H54 (cell line): Measurements from ENCODE around the gene RASD1.
"Not testable (repeated sequence)": the region's sequence is repeated elsewhere in the genome, so short reads cannot be mapped to it uniquely, and the experiment has no call there.

Experiments
- DNase-seq: peaks from one replicate; pipeline ENCODE4 v3.0.0; 2011; ENCODE audit warnings: low spot score, mixed read lengths; ENCODE audit not compliant: insufficient read length
- FAIRE-seq: peaks from 3 replicates; lab custom pipeline; 2011; peaks lifted over from hg19 to GRCh38; lab: Jason Lieb, UNC
- POLR2A ChIP-seq: IDR thresholded peaks from 2 replicates; pipeline ENCODE4 v1.6.1; 2011; ENCODE audit warnings: low read depth, mild to moderate bottlenecking, low read length

The RASD1 gene

DNA sequence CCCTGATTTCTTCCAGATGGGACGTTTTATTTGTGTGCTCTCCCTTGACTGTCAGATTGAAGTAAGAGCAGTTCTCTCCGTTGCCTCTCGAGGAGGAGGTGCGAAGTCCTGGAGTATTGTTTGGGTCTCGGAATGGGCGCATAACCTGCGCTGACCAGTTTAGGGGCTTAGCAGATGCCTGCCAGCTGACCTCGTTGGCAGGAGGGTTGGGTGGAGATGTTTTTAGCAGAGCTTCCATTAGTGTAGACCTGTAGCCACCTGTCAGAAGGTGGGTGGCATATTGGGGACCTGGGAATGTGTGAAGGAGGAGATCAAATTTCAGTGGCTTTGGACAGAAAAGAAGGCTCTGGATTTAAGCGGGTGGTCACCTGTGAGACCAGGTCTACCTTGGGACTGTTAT, 3.6 kb downstream of the RASD1 start:
- FAIRE-seq (no peak), DNase-seq (no peak)
- TF ChIP-seq POLR2A: no peak

GRCh38 chr17:17492085-17492484, 4.1 kb downstream of the RASD1 start:
- FAIRE-seq (no peak), DNase-seq (no peak)
- TF ChIP-seq POLR2A: no peak

GRCh38 chr17:17491546-17491988, 4.6 kb downstream of the RASD1 start:
- DNase-seq: no peak
- no peak for TF ChIP-seq POLR2A
- no peak for FAIRE-seq

DNA sequence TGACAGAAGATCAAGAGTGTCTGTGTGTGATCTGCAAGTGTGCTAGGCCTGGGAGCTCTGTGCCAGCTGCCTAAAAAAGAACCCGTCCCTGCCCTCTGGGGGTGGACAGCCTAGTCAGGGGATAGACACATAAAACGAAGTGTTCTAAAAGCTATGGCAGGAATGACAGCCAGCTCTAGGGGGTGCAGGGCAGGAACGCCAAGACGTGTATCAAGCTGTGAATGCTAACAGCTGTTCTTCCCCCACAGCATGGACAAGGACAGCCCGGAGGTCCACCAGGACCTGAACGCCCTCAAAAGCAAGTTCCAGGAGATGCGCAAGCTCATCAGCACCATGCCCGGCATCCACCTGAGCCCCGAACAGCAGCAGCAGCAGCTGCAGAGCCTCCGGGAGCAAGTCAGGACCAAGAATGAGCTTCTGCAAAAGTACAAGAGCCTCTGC, 5.1 kb downstream of the RASD1 start:
- DNase-seq: no peak
- TF ChIP-seq POLR2A: no peak
- no peak for FAIRE-seq

- no peak for TF ChIP-seq POLR2A
- no peak for DNase-seq
- FAIRE-seq: no peak
Measured at GRCh38 chr17:17487998-17488397, 8.2 kb downstream of the RASD1 start.

- not testable (repeated sequence) for FAIRE-seq
Measured at GRCh38 chr17:17486416-17486815, 9.8 kb downstream of the RASD1 start.

DNA sequence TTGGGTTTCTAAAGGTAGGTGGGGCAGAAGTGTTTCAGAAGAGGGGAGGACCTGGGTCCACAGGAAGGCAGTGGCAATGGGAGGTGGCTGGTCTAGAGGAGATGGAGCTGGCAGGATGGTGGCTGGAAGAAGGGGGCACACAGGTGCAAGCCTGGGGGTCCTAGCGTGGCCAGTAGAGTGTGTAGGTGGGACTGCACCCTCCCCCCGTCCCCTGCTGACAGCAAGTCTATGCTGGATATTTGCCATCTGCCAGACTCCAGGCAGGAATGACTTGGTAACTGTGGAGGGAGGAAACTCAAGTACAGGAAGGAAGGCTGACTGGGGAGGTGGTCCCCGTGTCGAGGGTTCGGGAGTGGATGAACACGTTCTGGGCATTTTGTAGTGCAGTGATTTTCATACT, 10.8 kb downstream of the RASD1 start:
- FAIRE-seq: no peak
- TF ChIP-seq POLR2A: no peak
- no peak for DNase-seq

More at GRCh38 chr17:17486416-17486815, 9.8 kb downstream of the RASD1 start:
- not testable (repeated sequence) for DNase-seq

GRCh38 chr17:17484451-17484899, 11.7 kb downstream of the RASD1 start:
- FAIRE-seq (no peak), DNase-seq (no peak)
- TF ChIP-seq POLR2A: no peak

DNA sequence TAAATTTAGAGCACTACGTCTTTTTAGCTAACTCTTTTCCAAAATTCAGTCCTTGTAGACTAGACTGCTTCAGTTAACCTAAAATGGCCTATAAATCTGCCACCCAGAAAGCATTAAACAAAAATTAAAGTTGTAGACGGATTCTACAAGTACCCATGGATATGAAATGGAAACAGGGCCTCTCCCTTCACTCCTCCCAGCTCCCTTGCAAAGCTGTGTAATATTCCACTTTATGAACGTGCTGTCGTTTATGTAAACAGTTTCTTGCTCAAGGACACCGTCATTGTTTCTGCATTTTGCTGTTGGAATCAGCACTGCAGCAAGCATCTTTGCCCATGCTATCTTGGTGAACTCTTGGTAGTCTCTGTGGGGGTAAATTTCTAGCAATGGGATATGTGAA, 14.3 kb downstream of the RASD1 start:
- TF ChIP-seq POLR2A: no peak
- DNase-seq (no peak), FAIRE-seq (no peak)

- no peak for TF ChIP-seq POLR2A
- DNase-seq (no peak), FAIRE-seq (no peak)
Measured at GRCh38 chr17:17480593-17481148, 15.5 kb downstream of the RASD1 start.

GRCh38 chr17:17479209-17479608, 17.0 kb downstream of the RASD1 start:
- FAIRE-seq: no peak
- no peak for DNase-seq
- no peak for TF ChIP-seq POLR2A

GRCh38 chr17:17476865-17477467, 19.2 kb downstream of the RASD1 start, which contains the start of gene MED9:
Gene MED9 (plus strand): TSS chr17:17477000. CDS start chr17:17477042, 42 bp downstream.
- DNase-seq (peak; percentile 94), FAIRE-seq (peak; percentile 6)
- TF ChIP-seq POLR2A: peak; percentile 63

- no peak for DNase-seq
Measured at GRCh38 chr17:17474341-17474740, 21.9 kb downstream of the RASD1 start.

GRCh38 chr17:17472333-17472920, 23.8 kb downstream of the RASD1 start:
- FAIRE-seq (no peak), DNase-seq (no peak)
- no peak for TF ChIP-seq POLR2A

More at GRCh38 chr17:17474341-17474740, 21.9 kb downstream of the RASD1 start:
- no peak for FAIRE-seq
- no peak for TF ChIP-seq POLR2A
